Measurements from ENCODE around the gene TGIF2. TPM values are rescaled to one million over a fixed set of nuclear protein-coding genes. Genes with fewer than 3 reads are reported as not detected.

Gene TGIF2
- total and polyA plus RNA-seq, 2 of the 8 experiments (the other 6 are each of a cell fraction or from before 2014, with no cell fraction given) = 49.7 to 76.7 TPM

GRCh38 chr20:36578356-36579041 is 5.1 kb downstream of the TGIF2 start:
- ChIA-PET POLR2A (ENCODE audit: partially characterized antibody) (interaction anchor here (17.6 kb wide), 1 partner anchor 15 kb away, joined by 388 read pairs; the partner anchor contains the start of gene RAB5IF), CTCF (ENCODE audit: partially characterized antibody) (interaction anchor here (0.7 to 18.0 kb wide), 2 partner anchors 11 to 21 kb away, joined by 3 to 202 read pairs; no protein-coding TSS in a partner anchor)
- Histone ChIP-seq H3K36me3 (ENCODE audit: control insufficient read depth in 2 of 4, insufficient read depth in 4 of 4, low read length in 3 of 4) (peaks cover 4 to 45% (median 22%) of the 10 kb centered on the region in 4 experiments), H2BK120ac (replicated peaks; ENCODE audit: low read depth, low read length) (no peak overlapping the region), H3K4me1 (replicated peaks in 1 of 4; ENCODE audit: control insufficient read depth in 3 of 4, insufficient read depth in 4 of 4, low read length in 3 of 4) (peaks cover 0 to 9% (median 6%) of the 10 kb centered on the region in 4 experiments; a peak in 6 of 7 replicates), H3K79me1 (ENCODE audit: low read depth, low read length) (peaks cover 7% of the 10 kb centered on the region), H2AK5ac (ENCODE audit: low read depth, low read length) (no peak overlapping the region), H3K23ac (ENCODE audit: insufficient read length) (no peak overlapping the region), H3K9ac (replicated peaks in 1 of 4; ENCODE audit: extremely low read depth in 1 of 4, low read depth in 3 of 4, low read length in 3 of 4) (no peak overlapping the region), H2AFZ (ENCODE audit: low read length) (no peak overlapping the region), H2BK15ac (ENCODE audit: low read length) (no peak overlapping the region), H3K4ac (replicated peaks; ENCODE audit: insufficient read length, low read depth, low read length) (no peak overlapping the region), H3K14ac (ENCODE audit: insufficient read length) (no peak overlapping the region), H4K5ac (ENCODE audit: insufficient read length, low read depth, low read length) (no peak overlapping the region), H4K20me1 (replicated peaks in 1 of 2; ENCODE audit: control insufficient read depth in 1 of 2, insufficient read depth in 2 of 2, low read length in 2 of 2) (peaks cover 4% of the 10 kb centered on the region in 2 experiments), H3K79me2 (ENCODE audit: control insufficient read depth in 1 of 2, insufficient read depth in 2 of 2, low read length in 2 of 2) (peaks cover 16 to 50% of the 10 kb centered on the region in 2 experiments), H4K91ac (replicated peaks; ENCODE audit: insufficient read length, low read length) (peak overlapping the region; percentile 22), H3K9me3 (ENCODE audit: insufficient read depth in 2 of 2, low read depth in 1 of 2, low read length in 1 of 2) (no peaks in the 10 kb centered on the region), H3K18ac (ENCODE audit: extremely low read depth, low read length) (no peak overlapping the region), H3K23me2 (ENCODE audit: low read depth, low read length) (peaks cover 12% of the 10 kb centered on the region), H2BK20ac (ENCODE audit: low read length) (no peak overlapping the region), H4K8ac (ENCODE audit: extremely low read depth, insufficient read depth, low read length) (peak overlapping the region; percentile 82; the same call in 1 of the 2 replicates), H3K4me3 (ENCODE audit: extremely low read depth in 1 of 4, insufficient read depth in 2 of 4, low read depth in 3 of 4, low read length in 4 of 4) (no peak overlapping the region), H3K4me2 (ENCODE audit: insufficient read depth in 1 of 2, low read depth in 2 of 2, low read length in 2 of 2) (no peak overlapping the region), H2BK12ac (ENCODE audit: low read depth, low read length) (0 out of 2 replicates have a peak overlapping the region, but pooled peaks have one; percentile 50), H3K56ac (replicated peaks; ENCODE audit: insufficient read length, low read depth, low read length) (no peak overlapping the region), H3K27ac (ENCODE audit: low read depth, low read length) (no peak overlapping the region), H3K27me3 (replicated peaks in 1 of 4; ENCODE audit: control insufficient read depth in 3 of 4, extremely low read depth in 1 of 4, insufficient read depth in 3 of 4, low read length in 3 of 4) (no peaks in the 10 kb centered on the region), H2BK5ac (ENCODE audit: low read depth, low read length) (no peak overlapping the region; the same call in 1 of the 2 replicates)
- DNase-seq (ENCODE audit: low read depth in 1 of 2, low spot score in 2 of 2) = no peak
- WGBS, 2 experiments (ENCODE audit: extremely low coverage in 1 of 2, insufficient coverage in 1 of 2, insufficient read length in 1 of 2, insufficient replicate concordance in 2 of 2, low coverage in 1 of 2, low lambda C conversion rate in 2 of 2, missing lambda C conversion rate in 1 of 2) = 87% methylated on average over 14 of the region's 15 CpGs; no CpG with 5 or more reads in 1 of the 2 experiments
- no peak for FAIRE-seq
- TF ChIP-seq CHD1 (IDR thresholded peaks at IDR 0.05; ENCODE audit: low read depth, low read length) (no peak), TAF1 (IDR thresholded peaks at IDR 0.05; ENCODE audit: low read depth, low read length) (no peak), MAX (IDR thresholded peaks at IDR 0.05) (no peak), SIN3A (conservative IDR thresholded peaks at IDR 0.05 in 1 of 2, IDR thresholded peaks at IDR 0.05 in 1 of 2; ENCODE audit: low read depth in 1 of 2, low read length in 2 of 2) (no peak), EP300 (IDR thresholded peaks at IDR 0.05; ENCODE audit: borderline replicate concordance in 1 of 2, low read depth in 2 of 2, low read length in 2 of 2) (no peak), ATF3 (IDR thresholded peaks at IDR 0.05; ENCODE audit: insufficient read depth, low read depth, low read length) (no peak), E2F6 (IDR thresholded peaks at IDR 0.05) (no peak)
